GM21367 (cell line): ENCODE measurements around the gene AJM1.

Source experiments
- ATAC-seq: cut with Tn5 transposase; IDR thresholded peaks from one replicate; pipeline ENCODE4 v1.9.1; 2021; ENCODE audit not compliant: unreplicated experiment

The AJM1 gene

DNA sequence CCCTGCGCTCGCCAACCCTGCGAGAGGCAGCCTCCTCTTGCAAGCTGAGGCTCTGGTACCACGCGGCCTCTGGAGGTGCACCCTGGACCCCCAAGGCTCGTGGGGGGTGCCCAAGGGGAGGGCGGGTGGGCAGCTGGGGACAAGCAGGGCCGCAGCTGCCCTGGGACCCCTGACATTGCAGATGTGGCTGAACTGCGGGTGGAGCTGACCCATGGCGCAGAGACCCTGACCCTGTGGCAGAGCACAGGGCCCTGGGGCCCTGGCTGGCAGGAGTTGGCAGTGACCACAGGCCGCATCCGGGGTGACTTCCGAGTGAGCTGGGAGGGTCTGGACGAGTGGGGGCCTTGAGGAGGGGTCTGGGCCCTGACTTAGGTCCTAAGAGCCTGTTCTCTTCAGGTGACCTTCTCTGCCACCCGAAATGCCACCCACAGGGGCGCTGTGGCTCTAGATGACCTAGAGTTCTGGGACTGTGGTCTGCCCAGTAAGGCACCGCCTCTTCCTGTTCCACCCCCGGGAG, 11.4 kb downstream of the AJM1 start:
- no peak for ATAC-seq

DNA sequence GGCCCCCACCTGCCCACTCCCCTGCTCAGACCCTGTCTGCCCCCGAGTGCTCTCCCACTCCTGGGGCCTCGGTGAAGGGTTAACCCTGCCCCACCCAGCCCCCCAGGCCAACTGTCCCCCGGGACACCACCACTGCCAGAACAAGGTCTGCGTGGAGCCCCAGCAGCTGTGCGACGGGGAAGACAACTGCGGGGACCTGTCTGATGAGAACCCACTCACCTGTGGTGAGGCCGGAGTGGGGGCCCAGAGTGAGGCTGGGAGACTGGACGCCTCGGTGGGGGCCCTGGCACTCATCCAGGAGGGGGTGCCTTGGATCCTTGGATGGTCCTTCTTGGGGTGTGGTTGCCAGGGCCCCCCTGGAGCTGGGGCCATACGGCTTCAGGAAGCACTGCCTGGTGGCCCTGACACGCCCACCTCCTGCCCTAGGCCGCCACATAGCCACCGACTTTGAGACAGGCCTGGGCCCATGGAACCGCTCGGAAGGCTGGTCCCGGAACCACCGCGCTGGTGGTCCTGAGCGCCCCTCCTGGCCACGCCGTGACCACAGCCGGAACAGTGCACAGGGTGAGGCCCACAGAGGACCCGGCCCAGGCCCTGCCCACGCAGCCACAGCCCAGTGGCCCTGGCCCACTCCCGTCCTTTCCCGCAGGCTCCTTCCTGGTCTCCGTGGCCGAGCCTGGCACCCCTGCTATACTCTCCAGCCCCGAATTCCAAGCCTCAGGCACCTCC, 12.0 kb downstream of the AJM1 start:
- ATAC-seq: no peak

DNA sequence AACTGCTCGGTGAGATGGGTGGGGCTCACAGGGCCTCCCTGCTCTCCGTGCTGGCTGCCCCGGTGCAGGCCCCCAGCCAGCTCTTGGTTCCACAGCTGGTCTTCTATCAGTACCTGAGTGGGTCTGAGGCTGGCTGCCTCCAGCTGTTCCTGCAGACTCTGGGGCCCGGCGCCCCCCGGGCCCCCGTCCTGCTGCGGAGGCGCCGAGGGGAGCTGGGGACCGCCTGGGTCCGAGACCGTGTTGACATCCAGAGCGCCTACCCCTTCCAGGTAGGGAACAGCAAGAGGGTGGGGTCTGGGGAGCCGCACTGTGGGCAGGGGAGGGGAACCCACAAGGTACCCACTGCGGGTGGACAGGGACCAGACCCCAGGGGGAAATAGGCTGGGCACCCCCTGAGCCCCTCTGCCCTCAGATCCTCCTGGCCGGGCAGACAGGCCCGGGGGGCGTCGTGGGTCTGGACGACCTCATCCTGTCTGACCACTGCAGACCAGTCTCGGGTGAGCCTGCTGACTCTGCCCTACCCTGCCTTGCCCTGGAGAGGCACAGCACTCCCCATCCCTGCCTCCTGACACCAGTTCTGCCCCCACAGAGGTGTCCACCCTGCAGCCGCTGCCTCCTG, 12.7 kb downstream of the AJM1 start:
- ATAC-seq: no peak

DNA sequence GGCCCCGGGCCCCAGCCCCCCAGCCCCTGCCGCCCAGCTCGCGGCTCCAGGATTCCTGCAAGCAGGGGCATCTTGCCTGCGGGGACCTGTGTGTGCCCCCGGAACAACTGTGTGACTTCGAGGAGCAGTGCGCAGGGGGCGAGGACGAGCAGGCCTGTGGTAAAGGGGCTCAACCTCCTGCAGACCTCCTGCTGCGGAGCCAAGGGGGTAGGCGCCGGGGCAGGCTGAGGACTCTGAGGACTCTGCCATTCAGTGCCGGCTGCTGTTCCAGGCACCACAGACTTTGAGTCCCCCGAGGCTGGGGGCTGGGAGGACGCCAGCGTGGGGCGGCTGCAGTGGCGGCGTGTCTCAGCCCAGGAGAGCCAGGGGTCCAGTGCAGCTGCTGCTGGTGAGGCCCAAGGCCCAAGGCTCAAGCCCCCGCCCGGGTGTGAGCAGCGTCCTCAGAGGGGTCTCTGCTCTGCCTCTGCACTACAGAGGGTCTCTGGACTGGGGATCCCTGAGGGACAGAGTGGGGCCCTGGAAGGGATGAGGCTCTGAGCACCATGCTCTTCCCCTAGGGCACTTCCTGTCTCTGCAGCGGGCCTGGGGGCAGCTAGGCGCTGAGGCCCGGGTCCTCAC, 13.3 kb downstream of the AJM1 start:
- ATAC-seq: no peak

DNA sequence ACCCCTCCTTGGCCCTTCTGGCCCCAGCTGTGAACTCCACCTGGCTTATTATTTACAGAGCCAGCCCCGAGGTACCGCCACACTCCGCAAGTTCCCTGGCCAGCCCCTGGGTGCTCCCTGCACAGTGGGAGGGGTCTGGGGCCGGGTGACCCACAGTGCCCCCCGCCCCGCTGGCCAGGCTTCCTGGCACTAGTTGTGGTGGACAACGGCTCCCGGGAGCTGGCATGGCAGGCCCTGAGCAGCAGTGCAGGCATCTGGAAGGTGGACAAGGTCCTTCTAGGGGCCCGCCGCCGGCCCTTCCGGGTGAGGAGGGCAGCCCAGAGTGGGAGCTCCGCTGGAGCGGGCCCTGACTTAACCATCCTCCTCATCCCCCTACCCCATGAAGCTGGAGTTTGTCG, 13.8 kb downstream of the AJM1 start:
- ATAC-seq: no peak

DNA sequence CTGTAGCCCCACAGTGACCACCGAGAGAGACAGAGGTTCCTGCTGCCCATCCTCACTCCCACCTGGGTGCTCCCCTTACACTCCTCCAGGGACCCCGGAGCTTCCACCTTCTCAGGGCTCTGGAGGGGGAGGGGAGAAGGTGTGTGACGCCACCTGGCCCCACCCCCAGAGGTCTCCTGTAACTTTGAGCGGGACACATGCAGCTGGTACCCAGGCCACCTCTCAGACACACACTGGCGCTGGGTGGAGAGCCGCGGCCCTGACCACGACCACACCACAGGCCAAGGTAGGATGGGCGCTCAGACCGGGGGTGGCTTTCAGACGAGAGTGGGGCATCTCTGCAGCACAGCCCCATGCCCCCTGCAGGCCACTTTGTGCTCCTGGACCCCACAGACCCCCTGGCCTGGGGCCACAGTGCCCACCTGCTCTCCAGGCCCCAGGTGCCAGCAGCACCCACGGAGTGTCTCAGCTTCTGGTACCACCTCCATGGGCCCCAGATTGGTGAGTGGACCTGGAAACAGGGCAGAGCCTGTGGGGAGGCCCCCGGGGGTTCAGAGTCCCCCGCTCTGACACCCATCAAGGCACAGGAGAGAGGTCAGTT, 14.4 kb downstream of the AJM1 start:
- no peak for ATAC-seq

DNA sequence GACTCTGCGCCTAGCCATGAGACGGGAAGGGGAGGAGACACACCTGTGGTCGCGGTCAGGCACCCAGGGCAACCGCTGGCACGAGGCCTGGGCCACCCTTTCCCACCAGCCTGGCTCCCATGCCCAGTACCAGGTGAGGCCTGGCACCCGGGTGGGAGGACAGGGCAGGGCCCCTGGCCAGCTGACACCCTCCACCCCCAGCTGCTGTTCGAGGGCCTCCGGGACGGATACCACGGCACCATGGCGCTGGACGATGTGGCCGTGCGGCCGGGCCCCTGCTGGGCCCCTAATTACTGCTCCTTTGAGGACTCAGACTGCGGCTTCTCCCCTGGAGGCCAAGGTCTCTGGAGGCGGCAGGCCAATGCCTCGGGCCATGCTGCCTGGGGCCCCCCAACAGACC, 14.9 kb downstream of the AJM1 start:
- no peak for ATAC-seq

DNA sequence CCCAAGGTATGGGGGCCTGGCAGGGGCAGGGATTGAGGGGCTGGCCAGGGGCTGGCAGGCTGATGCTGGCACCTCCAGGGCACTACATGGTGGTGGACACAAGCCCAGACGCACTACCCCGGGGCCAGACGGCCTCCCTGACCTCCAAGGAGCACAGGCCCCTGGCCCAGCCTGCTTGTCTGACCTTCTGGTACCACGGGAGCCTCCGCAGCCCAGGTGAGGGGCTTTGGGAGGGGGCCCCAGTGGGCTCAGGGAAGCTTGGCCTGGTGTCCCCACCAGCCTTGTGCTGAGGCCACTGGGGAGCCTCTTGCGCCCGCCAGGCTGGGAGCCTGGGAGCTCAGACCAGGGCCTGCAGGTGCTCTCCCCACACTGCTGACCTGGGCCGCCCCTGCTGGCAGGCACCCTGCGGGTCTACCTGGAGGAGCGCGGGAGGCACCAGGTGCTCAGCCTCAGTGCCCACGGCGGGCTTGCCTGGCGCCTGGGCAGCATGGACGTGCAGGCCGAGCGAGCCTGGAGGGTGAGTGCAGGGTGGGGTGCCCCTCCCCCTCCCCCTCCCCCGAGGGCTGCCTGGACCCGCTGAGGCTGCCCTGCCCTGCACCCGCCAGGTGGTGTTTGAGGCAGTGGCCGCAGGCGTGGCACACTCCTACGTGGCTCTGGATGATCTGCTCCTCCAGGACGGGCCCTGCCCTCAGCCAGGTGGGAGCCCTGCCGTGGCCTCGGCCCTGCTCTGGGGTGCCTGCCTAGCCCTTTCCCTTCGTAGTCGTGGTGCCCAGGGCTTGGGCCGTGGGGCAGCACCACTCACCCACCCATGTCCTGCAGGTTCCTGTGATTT, 15.5 kb downstream of the AJM1 start:
- no peak for ATAC-seq

DNA sequence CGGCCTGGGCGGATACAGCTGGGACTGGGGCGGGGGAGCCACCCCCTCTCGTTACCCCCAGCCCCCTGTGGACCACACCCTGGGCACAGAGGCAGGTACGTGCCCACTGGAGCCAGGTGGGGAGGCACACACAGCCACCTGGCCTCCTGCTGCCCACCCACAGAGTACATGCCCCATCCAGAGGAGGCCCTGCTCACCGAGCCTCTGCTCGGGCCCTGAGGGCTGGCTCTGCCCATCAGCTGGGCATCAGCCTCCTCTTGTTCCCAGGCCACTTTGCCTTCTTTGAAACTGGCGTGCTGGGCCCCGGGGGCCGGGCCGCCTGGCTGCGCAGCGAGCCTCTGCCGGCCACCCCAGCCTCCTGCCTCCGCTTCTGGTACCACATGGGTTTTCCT, 16.2 kb downstream of the AJM1 start:
- ATAC-seq: no peak

DNA sequence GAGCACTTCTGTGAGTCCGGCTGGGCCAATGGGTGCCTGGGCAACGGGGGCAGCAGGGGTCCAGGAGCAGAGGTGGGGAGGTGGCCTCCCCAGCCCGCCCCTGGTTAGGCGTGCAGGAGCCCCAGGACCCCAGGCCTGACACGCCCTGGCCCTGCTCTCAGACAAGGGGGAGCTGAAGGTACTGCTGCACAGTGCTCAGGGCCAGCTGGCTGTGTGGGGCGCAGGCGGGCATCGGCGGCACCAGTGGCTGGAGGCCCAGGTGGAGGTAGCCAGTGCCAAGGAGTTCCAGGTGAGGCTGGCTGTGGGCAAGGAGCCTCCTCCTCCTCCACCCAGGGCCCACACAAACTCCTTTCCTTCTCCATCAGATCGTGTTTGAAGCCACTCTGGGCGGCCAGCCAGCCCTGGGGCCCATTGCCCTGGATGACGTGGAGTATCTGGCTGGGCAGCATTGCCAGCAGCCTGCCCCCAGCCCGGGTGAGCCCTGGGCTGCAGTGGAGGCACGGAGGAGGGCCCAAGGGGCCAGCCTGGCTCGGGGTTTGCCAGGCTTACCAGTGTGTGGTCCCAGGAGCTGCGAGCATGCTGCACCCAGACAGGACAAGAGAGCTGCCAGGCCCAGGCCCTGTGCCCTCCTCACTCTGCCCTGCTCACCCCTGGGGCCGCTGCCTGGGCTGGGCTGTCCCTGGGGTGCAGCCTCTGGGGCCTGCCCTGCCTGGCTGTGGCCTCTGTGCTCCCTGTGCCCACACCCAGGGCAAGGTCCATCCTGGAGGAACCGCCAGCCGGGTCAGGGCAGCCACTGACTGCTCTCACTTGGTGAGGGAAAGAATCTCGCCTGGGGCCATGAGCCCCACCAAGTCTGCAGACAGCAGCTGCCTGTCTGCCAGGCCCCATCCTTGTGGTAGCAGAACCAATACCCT, 16.8 kb downstream of the AJM1 start:
- no peak for ATAC-seq

DNA sequence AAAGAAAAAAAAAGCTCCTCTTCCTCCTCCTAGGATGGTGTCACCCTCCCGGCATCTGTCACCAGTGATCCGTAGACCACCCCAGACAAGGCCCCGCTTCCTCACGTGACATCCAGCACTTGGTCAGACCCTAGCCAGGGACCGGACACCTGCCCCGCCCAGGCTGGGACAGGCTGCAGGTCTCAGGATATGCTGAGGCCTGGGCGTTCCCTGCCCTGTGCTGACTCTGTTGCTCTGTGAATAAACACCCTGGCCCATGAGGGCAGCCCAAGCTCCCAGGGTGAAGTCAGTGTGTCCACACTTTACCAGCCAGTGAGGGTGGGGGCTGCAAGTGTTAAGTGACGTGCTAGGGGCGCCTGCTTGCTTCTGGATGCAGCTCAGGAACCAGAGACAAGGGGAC, 18.3 kb downstream of the AJM1 start:
- ATAC-seq: no peak

DNA sequence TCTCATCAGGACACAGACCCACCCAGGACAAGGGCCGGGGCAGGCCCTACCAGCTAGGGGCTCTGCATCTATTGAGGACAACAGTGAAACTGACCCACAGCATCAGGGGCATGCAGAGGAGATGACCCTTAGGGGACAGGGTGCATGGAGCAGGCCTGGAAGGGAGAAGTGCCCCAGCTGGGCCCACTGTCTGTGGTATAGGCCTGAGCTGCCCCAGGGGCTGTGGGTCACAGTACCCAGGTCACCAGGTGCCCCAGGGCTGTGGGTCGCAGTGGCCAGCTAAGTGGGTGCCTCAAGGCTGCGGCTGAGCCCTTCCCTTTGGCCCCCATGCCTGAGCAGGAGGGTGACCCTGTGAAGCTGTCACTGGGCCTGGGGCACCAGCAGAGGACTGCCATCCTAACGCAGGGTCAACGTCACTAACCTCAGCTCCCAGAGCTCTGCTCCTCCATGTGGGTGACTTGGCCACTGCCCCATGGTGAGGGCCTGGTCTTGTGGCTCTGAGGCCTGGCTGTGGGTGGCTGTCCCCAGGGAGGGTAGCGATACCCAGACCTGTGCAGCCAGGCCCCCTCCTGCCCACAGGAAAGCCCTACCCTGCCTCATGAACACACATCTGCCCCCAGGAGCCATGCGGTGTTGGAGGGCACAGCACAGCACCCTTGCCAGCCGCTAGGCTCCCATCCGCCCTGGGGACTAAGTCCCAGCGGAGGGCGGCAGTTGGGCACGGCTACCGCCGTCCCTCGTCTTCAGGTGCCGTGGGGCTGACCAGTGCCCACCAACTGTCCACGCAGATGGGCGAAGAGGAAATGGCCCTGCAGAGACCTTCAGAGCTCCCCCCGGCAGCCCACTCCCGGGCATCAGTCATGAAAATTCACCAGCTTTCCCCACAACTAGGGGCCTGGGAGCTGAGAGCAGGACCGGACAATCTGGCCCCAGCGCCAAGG, 18.9 kb downstream of the AJM1 start:
- no peak for ATAC-seq

DNA sequence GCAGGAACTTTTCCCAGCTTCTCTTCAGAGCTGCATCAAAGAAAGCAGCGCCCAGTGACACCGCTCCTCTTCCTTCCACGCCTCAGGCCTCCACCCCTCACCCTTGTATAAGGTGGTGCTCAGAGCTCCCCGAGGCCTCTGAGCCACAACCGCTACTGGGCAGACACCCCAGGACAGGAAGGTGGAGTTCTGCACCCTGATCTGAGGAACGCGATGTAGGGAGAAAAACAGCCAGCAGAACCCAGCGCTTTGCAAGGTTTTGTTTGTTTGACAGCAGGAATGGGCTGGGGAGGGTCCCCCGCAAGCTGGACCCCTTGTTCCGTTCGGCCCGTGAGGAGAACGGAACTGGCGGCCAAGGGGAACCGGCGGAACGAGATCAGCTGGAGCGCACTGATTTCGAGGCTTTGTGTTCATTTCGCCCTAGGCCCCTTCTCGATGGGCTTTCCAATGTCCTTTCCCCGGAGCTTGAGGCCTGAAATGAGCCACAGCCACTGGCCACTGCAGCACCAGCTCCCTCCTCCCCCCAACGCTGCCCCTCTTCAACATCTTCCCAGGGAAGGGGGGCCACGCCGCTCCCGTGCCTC, 19.7 kb downstream of the AJM1 start:
- ATAC-seq: no peak

DNA sequence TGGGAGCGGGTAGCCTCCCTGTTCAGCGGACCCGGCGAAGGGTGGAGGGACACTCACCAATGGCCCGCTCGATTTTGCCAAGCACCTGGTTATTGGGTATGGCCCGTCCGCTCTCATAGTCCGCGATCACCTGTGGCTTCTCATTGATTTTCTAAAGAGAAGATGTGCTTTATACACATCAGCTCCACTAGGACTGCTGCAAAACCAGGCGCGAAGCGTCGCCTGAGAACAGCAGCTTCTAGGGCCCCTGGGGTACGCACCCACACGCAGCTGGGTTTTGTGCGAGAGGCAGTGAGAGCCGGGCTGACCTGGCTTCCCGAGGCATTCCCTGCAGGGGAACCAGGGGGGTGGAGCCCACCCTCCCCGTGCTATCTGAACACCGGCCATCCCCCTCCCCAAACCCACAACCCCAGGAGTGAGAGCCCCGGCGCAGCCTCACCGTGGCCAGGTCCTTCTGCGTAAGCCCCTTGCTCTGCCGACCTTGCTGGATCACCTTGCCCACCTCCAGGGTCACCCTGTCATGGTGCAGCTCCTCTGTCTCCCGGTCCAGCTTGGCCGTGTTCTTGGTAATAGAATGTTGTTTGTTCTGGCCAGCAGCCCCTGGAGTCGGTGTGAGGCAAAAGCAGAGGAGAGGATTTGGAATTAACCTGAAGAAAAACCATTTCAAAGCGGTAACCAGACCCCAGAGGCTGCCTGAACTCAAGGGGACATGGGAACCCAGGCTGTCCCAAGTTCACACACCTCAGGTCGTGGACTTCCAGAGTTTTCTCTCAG, 20.8 kb downstream of the AJM1 start:
- no peak for ATAC-seq

DNA sequence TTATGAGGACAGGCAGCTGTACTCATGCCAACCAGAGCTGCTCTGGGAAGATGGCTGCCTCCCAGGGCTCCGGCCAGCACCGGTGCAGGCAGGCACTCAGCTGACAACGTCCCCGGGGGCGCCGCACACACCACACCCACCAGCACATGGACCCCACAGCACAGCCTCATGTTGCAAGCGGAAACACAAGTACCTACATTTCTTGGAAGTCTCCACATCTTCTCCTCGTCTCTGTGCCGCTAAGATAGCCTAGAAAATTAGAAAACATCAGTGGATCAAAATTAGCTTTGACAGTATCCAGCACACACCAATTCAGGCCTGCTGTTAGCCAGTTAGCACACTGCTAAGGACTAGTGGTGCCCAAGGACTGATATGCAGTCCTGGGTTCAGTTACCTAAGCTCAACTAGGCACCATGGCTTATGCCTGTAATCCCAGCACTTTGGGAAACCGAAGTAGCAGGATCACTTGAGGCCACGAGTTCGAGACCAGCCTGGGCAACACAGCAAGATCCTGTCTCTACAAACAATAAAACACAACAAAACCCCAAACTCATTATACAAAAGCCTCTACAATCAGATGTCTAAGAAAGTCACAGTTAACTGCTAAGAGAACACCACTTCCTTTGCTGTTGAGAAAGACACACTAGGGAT, 21.5 kb downstream of the AJM1 start:
- no peak for ATAC-seq

DNA sequence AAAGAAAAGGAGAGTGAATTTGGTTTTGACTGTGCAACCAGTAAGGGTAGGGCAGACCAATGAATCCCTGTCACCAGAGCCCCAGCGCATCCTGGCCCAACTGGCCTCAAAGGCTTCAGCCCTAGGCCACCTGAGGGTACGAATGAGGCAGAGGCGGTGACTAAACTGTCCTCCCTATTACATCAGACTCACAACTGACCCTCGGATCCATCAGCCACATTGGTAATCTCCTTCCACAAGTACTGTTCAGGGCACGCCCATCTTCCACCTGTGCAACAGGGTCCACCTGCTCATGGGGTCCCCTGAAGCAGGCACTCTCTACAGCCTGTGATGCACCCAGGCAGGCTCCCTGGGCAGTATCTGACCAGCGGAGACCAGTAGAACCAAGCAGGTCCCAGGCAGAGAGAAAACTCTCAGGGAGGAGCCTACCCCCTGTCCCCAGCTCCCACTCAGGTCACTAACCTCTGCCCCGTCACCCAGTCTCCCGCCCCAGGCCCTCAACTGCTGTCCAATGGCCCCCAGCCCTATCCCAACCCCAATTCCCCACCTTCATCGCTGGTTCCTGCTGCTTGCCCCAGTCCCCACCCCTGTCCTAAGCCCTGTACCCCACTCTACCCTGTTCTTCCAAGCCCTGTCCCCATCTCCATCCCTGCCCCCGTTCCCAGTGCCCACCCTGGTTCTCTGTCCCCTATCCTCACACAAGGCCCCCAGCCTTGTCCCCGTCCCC, 22.9 kb downstream of the AJM1 start:
- ATAC-seq: no peak

DNA sequence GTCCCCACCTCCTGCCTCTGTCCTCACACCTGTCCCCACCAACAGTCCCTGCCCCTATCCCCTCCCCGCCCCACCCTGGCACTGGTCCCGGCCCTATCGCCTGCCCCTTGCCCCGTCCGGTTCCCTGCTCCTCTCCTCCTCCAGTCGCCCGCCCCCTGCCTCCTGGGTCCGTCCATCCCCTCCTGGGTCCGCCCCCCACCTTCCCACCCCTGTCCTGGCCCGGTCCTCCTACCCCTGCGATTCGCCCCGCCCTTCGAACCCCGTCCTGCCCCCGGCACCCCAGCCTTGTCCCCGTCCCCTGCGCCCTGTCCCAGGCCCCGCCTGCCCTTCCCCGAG, 23.5 kb downstream of the AJM1 start:
- ATAC-seq: no peak
